HepG2 (cell line): Measurements from ENCODE around the gene PCYT2. TPM values are rescaled to one million over a fixed set of nuclear protein-coding genes. Genes with fewer than 3 reads are reported as not detected.

Experiments
- AFF4 ChIP-seq: sonication (generic); formaldehyde crosslinking; IDR thresholded peaks from 2 replicates; pipeline ENCODE4 v1.4.0; 2020; ENCODE audit warnings: missing genetic modification reagents
- ATF3 ChIP-seq: sonication (generic); formaldehyde crosslinking; IDR thresholded peaks from 2 replicates; pipeline ENCODE4 v1.4.0; 2020; ENCODE audit warnings: missing genetic modification reagents
- CBFB ChIP-seq: sonication (generic); formaldehyde crosslinking; IDR thresholded peaks from 2 replicates; pipeline ENCODE4 v1.4.0; 2020; ENCODE audit warnings: missing genetic modification reagents
- CEBPZ ChIP-seq: IDR thresholded peaks from 2 replicates; pipeline ENCODE4 v1.6.1; 2012; ENCODE audit warnings: low read length, improper control_type of control experiment
- KDM5B ChIP-seq: sonication (generic); formaldehyde crosslinking; IDR thresholded peaks from 2 replicates; pipeline ENCODE4 v1.4.0; 2020; ENCODE audit warnings: missing genetic modification reagents, mild to moderate bottlenecking, borderline replicate concordance
- KLF13 ChIP-seq: sonication (generic); formaldehyde crosslinking; IDR thresholded peaks from 2 replicates; pipeline ENCODE4 v1.4.0; 2020; ENCODE audit warnings: mild to moderate bottlenecking, missing genetic modification reagents
- RAD21 ChIP-seq: fragments of 450-650 bp; formaldehyde crosslinking; IDR thresholded peaks from 2 replicates; pipeline ENCODE4 v1.5.0; 2020; ENCODE audit warnings: mild to moderate bottlenecking
- TEAD2 ChIP-seq: sonication (generic); formaldehyde crosslinking; IDR thresholded peaks from 2 replicates; pipeline ENCODE4 v1.9.0; 2021; ENCODE audit warnings: missing genetic modification reagents
- UBTF ChIP-seq: sonication (generic); formaldehyde crosslinking; IDR thresholded peaks from 2 replicates; pipeline ENCODE4 v1.4.0; 2020; ENCODE audit warnings: mild to moderate bottlenecking, missing genetic modification reagents
- ZMYM2 ChIP-seq: sonication (generic); formaldehyde crosslinking; IDR thresholded peaks from 2 replicates; pipeline ENCODE4 v1.8.0; 2022; ENCODE audit warnings: mild to moderate bottlenecking, missing genetic modification reagents
- ZNF335 ChIP-seq: sonication (generic); formaldehyde crosslinking; IDR thresholded peaks from 2 replicates; pipeline ENCODE4 v1.4.0; 2020; ENCODE audit warnings: missing genetic modification reagents
- ZNF724P ChIP-seq: sonication (generic); formaldehyde crosslinking; IDR thresholded peaks from 2 replicates; pipeline ENCODE4 v1.8.0; 2022; ENCODE audit warnings: missing genetic modification reagents, borderline replicate concordance
- ZZZ3 ChIP-seq: sonication (generic); formaldehyde crosslinking; IDR thresholded peaks from 2 replicates; pipeline ENCODE4 v1.4.0; 2020; ENCODE audit warnings: missing genetic modification reagents, mild to moderate bottlenecking, borderline replicate concordance
- polyA plus RNA-seq, 8 experiments: library from polyadenylated mRNA; depleted of rRNA in 3 of 8; stranded (reverse) in 7 of 8; unstranded in 1 of 8; fragments of >200 nt; fragmentation: Illumina TruSeq in 4 of 8; extraction: Trizol in 4 of 8; gene quantifications; 2 replicates each; pipeline versions ENCODE4 v1.2.1 to v1.2.3, GENCODE V29; 2011 to 2016; ENCODE audit warnings: low read depth in 4 of 8, missing spikeins in 1 of 8, mixed read lengths in 1 of 8; ENCODE audit not compliant: insufficient read depth in 1 of 8
- total RNA-seq, 5 experiments: library from RNA; depleted of rRNA; stranded (reverse); fragments of >200 nt; fragmentation: Illumina TruSeq; extraction: Trizol; gene quantifications; 2 replicates each; pipeline ENCODE4 v1.2.3, GENCODE V29; 2016; ENCODE audit warnings: low read depth in 1 of 5

Gene PCYT2
- total and polyA plus RNA-seq, 2 of the 13 experiments (the other 11 are each of a cell fraction or from before 2014, with no cell fraction given), result 147 to 297 TPM

- TF ChIP-seq CEBPZ, result no peak
- peak; percentile 77 for TF ChIP-seq UBTF
- 0 out of 2 replicates have a peak, but pooled peaks have one; percentile 29 for TF ChIP-seq KLF13 (CRISPR knock-in tag)
- 0 out of 2 replicates have a peak, but pooled peaks have one; percentile 34 for TF ChIP-seq ZZZ3
- TF ChIP-seq ATF3 (CRISPR knock-in tag), result 0 out of 2 replicates have a peak, but pooled peaks have one; percentile 5
- TF ChIP-seq RAD21 (CRISPR knock-in tag), result peak; percentile 30
- TF ChIP-seq TEAD2, result no peak
- TF ChIP-seq ZMYM2, result no peak
- no peak for TF ChIP-seq AFF4 (CRISPR knock-in tag)
- no peak for TF ChIP-seq ZNF335 (CRISPR knock-in tag)
- peak; percentile 26; the same call in 1 of the 2 replicates for TF ChIP-seq CBFB
- TF ChIP-seq ZNF724P (CRISPR knock-in tag), result no peak
- peak; percentile 18; the same call in 1 of the 2 replicates for TF ChIP-seq KDM5B (CRISPR knock-in tag)
Observed at GRCh38 chr17:81924557-81925532, 13.6 kb upstream of the PCYT2 start (continued).
